ENCODE measurements around the gene PLEKHG4.

Gene PLEKHG4

DNA sequence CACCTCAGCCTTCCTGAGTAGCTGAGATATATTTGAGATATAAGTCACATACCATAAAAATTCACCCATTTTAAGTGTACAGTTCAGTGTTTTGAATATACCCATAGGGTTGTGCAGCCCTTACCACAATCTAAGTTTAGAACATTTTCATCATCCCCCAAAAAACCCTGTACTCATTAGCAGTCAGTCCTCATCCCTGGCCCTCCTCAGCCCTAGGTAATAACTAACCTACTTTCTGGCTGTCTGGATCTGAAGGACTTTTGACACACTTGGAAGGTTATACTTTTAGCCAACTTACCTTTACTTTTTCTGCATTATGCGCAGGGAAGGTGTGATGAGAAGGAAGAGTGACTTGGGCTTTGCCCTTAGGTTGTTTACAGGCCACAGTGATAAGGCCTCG, 4.0 kb upstream of the PLEKHG4 start:
- Histone ChIP-seq H3K4me1 (ENCODE audit: insufficient read depth, low read length) (no peaks in the 10 kb centered on the region), H3K9ac (ENCODE audit: low read depth, low read length) (no peak overlapping the region), H3K27me3 (ENCODE audit: insufficient read depth, low read length, poor library complexity) (no peaks in the 10 kb centered on the region), H3K36me3 (ENCODE audit: insufficient read depth, low read length) (no peaks in the 10 kb centered on the region), H4K20me1 (ENCODE audit: insufficient read depth, low read length) (no peaks in the 10 kb centered on the region), H3K9me3 (ENCODE audit: insufficient read depth, low read length, severe bottlenecking) (no peaks in the 10 kb centered on the region), H3K27ac (ENCODE audit: low read length) (no peak overlapping the region), H3K4me2 (ENCODE audit: insufficient read depth, low read length) (no peak overlapping the region), H2AFZ (ENCODE audit: low read depth, low read length) (no peak overlapping the region), H3K79me2 (ENCODE audit: insufficient read depth, low read length) (no peaks in the 10 kb centered on the region), H3K4me3 (ENCODE audit: low read depth in 1 of 2, low read length in 2 of 2) (no peak overlapping the region)
- no peak for ATAC-seq (ENCODE audit: insufficient read depth, low read depth)
- DNase-seq: no peak
- TF ChIP-seq EZH2 (IDR thresholded peaks at IDR 0.05; ENCODE audit: borderline replicate concordance, low read depth, low read length, severe bottlenecking): no peak
- TF ChIP-seq CTCF (IDR thresholded peaks at IDR 0.05; ENCODE audit: borderline replicate concordance, extremely low read depth, low read length, poor library complexity, severe bottlenecking): no peak

DNA sequence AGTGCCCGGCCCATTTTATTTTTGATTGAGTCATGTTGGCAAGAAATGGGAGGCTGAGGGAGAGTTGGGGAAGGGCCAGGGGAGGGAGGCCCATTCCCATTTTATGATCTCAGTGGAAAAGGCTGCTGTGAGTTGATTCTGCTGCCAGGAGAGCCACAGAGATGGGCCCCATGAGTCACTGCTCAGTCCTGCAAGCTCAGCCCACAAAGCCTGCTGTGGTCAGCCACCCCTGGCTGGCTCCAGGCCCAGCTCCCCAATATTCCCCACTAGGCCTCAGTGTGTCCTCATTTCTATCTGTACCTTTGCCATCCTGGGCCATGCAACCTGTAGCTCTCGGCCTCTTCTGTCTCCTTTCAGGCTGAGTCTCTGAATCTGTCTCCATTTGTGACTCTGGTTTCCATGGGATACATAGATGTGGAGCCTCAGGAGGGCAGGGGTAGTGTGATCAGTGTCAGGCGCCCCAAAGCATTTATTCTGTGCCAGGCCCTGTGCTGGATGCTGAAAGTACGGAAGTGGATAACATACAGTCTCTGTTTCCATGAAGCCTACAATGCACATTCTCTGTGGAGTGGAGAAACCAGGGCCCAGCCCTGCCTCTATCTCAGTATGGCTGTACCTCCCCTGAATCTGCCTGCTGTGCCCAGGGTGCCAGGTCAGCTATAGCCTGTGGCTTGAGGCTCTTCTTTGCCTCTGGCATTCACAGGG, 1.9 kb upstream of the PLEKHG4 start:
- TF ChIP-seq CTCF (IDR thresholded peaks at IDR 0.05; ENCODE audit: borderline replicate concordance, extremely low read depth, low read length, poor library complexity, severe bottlenecking) (no peak), EZH2 (IDR thresholded peaks at IDR 0.05; ENCODE audit: borderline replicate concordance, low read depth, low read length, severe bottlenecking) (no peak)
- no peak overlapping the region for H3K9ac ChIP-seq (ENCODE audit: low read depth, low read length)
- H3K4me2 ChIP-seq (ENCODE audit: insufficient read depth, low read length): no peak overlapping the region
- ATAC-seq (ENCODE audit: insufficient read depth, low read depth) (no peak), DNase-seq (no peak)
- no peak overlapping the region for H3K27ac ChIP-seq (ENCODE audit: low read length)
- H4K20me1 ChIP-seq (ENCODE audit: insufficient read depth, low read length): no peaks in the 10 kb centered on the region
- H3K79me2 ChIP-seq (ENCODE audit: insufficient read depth, low read length): no peaks in the 10 kb centered on the region
- H3K4me1 ChIP-seq (ENCODE audit: insufficient read depth, low read length): no peaks in the 10 kb centered on the region
- no peaks in the 10 kb centered on the region for H3K9me3 ChIP-seq (ENCODE audit: insufficient read depth, low read length, severe bottlenecking)
- H3K27me3 ChIP-seq (ENCODE audit: insufficient read depth, low read length, poor library complexity): no peaks in the 10 kb centered on the region
- H3K36me3 ChIP-seq (ENCODE audit: insufficient read depth, low read length): no peaks in the 10 kb centered on the region
- no peak overlapping the region for H3K4me3 ChIP-seq (ENCODE audit: low read depth in 1 of 2, low read length in 2 of 2)
- H2AFZ ChIP-seq (ENCODE audit: low read depth, low read length): no peak overlapping the region

DNA sequence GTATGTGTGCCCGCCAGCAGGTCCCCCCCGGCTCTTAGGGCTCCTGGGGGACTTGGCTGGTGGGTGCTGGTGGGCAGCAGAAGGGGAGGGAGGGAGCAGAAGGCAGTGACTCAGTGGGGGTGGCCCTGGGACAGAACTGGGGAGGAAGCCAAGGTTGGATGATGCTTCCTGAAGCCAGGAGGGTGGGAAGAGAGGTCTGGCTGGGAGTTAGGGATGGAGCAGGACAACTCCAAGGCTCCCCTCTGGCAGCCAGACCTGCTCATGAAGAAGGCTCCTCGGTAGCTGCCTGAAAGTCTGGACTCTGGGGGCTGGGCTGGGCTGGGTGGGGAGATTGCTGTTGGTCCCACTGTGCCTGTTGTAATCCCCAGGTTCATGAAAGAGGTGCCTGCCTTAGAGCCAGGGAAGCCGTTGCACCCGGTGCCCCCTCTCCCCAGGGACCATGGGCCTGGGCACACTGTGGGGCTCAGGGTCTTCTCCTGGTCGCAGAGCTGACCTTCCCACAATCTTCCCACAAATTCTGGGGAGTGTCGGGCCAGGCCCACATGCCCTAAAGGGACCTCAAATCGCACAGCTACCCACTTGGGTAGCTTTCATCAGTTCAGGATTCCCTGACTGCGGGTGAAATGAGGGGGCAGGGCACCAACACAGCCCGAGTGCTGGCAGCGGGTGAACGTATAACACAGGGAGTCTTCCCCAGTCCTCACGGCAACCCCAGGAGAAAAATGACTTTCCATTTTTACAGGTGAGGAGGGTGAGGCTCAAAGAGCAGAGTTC, 1.1 kb upstream of the PLEKHG4 start:
- Histone ChIP-seq H3K4me2 (ENCODE audit: insufficient read depth, low read length) (no peak overlapping the region), H3K27me3 (ENCODE audit: insufficient read depth, low read length, poor library complexity) (no peaks in the 10 kb centered on the region), H3K4me3 (ENCODE audit: low read depth in 1 of 2, low read length in 2 of 2) (no peak overlapping the region), H3K36me3 (ENCODE audit: insufficient read depth, low read length) (no peaks in the 10 kb centered on the region), H3K4me1 (ENCODE audit: insufficient read depth, low read length) (no peaks in the 10 kb centered on the region), H3K27ac (ENCODE audit: low read length) (no peak overlapping the region), H2AFZ (ENCODE audit: low read depth, low read length) (no peak overlapping the region), H4K20me1 (ENCODE audit: insufficient read depth, low read length) (no peaks in the 10 kb centered on the region), H3K9me3 (ENCODE audit: insufficient read depth, low read length, severe bottlenecking) (no peaks in the 10 kb centered on the region), H3K79me2 (ENCODE audit: insufficient read depth, low read length) (no peaks in the 10 kb centered on the region), H3K9ac (ENCODE audit: low read depth, low read length) (no peak overlapping the region)
- ATAC-seq (ENCODE audit: insufficient read depth, low read depth) (no peak), DNase-seq (no peak)
- no peak for TF ChIP-seq CTCF (IDR thresholded peaks at IDR 0.05; ENCODE audit: borderline replicate concordance, extremely low read depth, low read length, poor library complexity, severe bottlenecking)
- no peak for TF ChIP-seq EZH2 (IDR thresholded peaks at IDR 0.05; ENCODE audit: borderline replicate concordance, low read depth, low read length, severe bottlenecking)
